AG09309 (cell line): ENCODE measurements around the gene ADGRB2.

ENCODE experiments used
- DNase-seq: peaks from one replicate; pipeline ENCODE4 v3.0.0-alpha.2; 2010; ENCODE audit warnings: low read depth
- H3K4me3 ChIP-seq: 2 replicates; pipeline ENCODE4 v1.5.1; 2011; ENCODE audit warnings: mild to moderate bottlenecking, low read depth, low read length, moderate library complexity; ENCODE audit not compliant: control insufficient read depth
- CTCF ChIP-seq: IDR thresholded peaks from 2 replicates; pipeline ENCODE4 v1.5.1; 2011; ENCODE audit warnings: mild to moderate bottlenecking, low read depth, low read length, inconsistent platforms; ENCODE audit not compliant: insufficient read depth, control insufficient read depth; ENCODE audit errors: missing control alignments

The ADGRB2 gene

DNA sequence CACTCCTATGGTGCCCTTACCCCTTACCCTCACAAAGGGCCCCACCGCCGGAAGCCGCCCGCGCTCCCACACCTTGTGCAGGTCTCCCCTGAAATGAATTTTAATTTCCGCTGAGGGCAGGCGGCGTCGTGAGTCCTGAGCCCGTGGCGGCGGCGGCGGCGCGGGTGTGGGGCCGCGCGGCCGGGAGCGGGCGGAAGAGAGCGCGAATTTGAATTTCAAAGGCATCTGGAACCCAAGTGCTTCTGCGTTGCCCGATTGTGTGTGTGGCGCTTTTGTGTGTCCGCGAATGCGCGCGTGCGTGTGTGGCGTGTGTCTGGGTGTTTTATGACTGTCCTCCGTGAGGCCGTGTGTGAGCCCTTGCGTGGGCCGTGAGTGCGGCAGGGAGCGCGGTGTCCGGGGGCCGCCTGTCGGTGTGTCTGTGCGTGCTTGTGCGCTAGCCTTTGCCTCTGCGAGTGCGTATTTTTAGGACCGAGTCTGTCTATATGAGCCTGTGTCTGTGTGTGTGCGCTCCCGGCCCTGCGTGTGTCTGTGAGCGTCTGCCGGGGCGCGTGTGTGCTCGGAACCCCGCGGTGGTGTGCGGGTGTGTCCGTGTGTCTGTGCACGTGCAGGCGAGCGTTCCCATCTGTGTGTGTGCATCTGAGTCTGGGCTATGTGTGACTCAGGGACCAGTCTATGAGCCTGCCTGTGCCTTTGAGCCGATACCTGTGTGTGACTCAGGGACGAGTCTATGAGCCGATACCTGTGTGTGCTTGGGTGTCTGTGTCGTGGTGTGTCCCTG lies 7.9 kb upstream of the ADGRB2 start:
- H3K4me3 ChIP-seq, result peak overlapping the region; percentile 34
- TF ChIP-seq CTCF, result peak; percentile 19
- no peak for DNase-seq

GRCh38 chr1:31769720-31770390 lies 5.7 kb upstream of the ADGRB2 start:
- TF ChIP-seq CTCF, result no peak
- DNase-seq, result no peak

DNA sequence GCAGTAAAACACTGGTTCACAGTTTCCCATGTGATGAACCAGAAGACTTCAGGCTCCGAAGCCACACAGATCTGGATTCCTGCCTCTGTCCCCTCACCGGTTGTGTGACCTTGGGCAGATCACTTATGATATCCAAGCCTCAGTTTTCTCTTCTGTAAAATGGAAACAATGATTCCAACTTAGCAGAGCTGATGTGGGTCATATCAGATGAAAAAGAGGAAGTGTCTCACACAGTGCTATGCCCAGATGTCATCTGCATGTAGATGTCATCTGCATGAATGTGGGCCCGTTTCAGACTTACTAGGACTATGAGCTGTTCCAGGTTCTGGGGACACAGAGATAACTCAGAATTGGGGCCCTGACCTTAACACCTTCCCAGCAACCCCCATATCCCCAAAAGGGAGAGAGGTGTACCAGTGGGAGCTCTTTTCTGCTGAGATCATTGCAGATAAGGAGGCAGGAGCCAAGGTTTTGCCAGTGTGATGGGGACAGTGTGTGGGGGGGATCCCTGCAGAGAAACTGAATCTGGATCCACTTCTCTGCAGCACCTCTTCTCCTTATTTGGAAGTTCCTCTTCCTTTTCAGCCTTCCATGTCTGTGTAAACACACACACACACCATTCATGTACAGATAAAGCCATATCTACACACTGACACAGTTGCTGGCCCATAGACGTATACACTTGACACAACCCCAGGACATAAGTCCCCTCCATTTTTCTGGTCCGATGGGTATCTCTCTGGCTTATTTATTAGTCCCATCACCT lies 5.0 kb upstream of the ADGRB2 start:
- DNase-seq, result no peak

More at GRCh38 chr1:31769720-31770390, 5.7 kb upstream of the ADGRB2 start:
- H3K4me3 ChIP-seq, result no peak overlapping the region

GRCh38 chr1:31768407-31768907 lies 4.3 kb upstream of the ADGRB2 start:
- DNase-seq, result no peak
- no peak overlapping the region for H3K4me3 ChIP-seq
- no peak for TF ChIP-seq CTCF

More for the DNA sequence above, 5.0 kb upstream of the ADGRB2 start:
- no peak overlapping the region for H3K4me3 ChIP-seq
- TF ChIP-seq CTCF, result no peak

GRCh38 chr1:31767225-31767624 lies 3.1 kb upstream of the ADGRB2 start:
- TF ChIP-seq CTCF, result no peak
- H3K4me3 ChIP-seq, result no peak overlapping the region
- no peak for DNase-seq

GRCh38 chr1:31765516-31765915 lies 1.4 kb upstream of the ADGRB2 start:
- no peak for TF ChIP-seq CTCF
- no peak for DNase-seq
- H3K4me3 ChIP-seq, result no peak overlapping the region
